GM13977 (cell line): ENCODE measurements around the gene CMTM2.

ENCODE experiments used
- DNase-seq: peaks from one replicate; pipeline ENCODE4 v3.0.0; 2012; ENCODE audit warnings: low spot score
- in situ Hi-C: fragments of 300-500 bp; cut with MboI; formaldehyde crosslinking; loops from one replicate; pipeline ENCODE4 v1.12.0; 2022; ENCODE audit warnings: low sequenced_read_pairs, low pct_unique_long_range_greater_than_20kb, mixed read lengths, inconsistent platforms; ENCODE audit not compliant: unreplicated experiment
- TF ChIP-seq, protein P1 (sequence below): IDR thresholded peaks from 2 replicates; pipeline ENCODE4 v1.5.1; 2012; ENCODE audit warnings: mild to moderate bottlenecking, control low read depth; ENCODE audit not compliant: insufficient read depth; ENCODE audit errors: extremely low read depth, missing control alignments

The CMTM2 gene

DNA sequence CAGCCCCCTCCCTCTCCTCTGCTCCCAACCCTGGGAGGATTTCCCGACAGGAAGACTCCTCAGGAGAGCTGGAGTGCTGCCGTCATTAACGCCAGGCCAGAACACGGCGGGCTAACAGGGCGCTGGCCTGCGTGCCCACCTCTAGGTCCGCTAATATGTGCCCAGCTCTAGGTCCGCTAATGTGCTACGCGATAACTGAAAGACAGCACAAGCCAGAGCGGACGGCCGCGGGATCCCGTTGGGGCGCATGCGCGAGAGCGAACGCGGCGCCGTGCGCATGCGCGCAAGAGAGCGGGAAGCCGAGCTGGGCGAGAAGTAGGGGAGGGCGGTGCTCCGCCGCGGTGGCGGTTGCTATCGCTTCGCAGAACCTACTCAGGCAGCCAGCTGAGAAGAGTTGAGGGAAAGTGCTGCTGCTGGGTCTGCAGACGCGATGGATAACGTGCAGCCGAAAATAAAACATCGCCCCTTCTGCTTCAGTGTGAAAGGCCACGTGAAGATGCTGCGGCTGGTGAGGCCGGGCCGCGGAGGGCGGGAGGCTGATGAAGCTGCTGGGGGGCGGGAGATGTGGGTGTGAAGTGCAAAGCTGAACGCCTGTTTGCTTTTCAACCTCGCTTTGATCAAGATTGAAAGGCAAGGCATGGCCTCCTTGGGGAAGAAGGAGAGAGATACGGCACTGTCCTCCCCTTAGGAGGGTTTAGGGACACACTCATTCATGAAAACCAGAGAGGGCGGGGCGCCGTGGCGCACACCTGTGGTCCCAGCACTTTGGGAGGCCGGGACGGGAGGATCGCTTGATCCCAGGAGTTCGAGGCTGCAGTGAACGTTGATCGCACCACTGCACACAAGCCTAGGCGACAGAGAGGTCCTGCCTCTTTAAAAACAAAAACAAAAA lies 26.7 kb upstream of the CMTM2 start, which contains the start of gene CKLF:
Gene CKLF (plus strand): TSS at position 291 of the 892 bp plus-strand sequence. CDS start 140 bp downstream, at position 431.
- TF ChIP-seq, protein P1, sequence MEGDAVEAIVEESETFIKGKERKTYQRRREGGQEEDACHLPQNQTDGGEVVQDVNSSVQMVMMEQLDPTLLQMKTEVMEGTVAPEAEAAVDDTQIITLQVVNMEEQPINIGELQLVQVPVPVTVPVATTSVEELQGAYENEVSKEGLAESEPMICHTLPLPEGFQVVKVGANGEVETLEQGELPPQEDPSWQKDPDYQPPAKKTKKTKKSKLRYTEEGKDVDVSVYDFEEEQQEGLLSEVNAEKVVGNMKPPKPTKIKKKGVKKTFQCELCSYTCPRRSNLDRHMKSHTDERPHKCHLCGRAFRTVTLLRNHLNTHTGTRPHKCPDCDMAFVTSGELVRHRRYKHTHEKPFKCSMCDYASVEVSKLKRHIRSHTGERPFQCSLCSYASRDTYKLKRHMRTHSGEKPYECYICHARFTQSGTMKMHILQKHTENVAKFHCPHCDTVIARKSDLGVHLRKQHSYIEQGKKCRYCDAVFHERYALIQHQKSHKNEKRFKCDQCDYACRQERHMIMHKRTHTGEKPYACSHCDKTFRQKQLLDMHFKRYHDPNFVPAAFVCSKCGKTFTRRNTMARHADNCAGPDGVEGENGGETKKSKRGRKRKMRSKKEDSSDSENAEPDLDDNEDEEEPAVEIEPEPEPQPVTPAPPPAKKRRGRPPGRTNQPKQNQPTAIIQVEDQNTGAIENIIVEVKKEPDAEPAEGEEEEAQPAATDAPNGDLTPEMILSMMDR, result no peak
- peak; percentile 95 for DNase-seq
- in situ Hi-C loops, result no loop called here

DNA sequence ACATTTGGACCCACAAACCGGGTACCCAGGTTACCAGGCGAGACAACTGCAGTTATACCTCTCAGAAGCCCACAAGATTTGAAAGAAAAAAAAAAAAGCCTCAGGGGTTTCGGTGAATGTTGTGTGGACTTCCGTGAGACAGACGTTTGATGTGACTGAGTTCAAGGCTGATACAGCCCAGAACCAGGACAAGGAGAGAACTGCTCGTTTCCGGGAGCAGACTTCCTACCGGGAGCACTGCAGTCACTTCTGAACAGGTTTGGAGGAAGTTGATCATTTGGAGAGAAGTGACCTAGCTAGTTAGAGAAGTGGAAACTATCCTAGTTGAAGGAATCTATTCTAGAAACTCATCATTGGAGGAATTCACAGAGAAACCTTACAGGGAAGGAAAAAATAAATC lies 26.0 kb upstream of the CMTM2 start:
- TF ChIP-seq, protein P1, result no peak
- in situ Hi-C loops, result no loop called here
- DNase-seq, result no peak

DNA sequence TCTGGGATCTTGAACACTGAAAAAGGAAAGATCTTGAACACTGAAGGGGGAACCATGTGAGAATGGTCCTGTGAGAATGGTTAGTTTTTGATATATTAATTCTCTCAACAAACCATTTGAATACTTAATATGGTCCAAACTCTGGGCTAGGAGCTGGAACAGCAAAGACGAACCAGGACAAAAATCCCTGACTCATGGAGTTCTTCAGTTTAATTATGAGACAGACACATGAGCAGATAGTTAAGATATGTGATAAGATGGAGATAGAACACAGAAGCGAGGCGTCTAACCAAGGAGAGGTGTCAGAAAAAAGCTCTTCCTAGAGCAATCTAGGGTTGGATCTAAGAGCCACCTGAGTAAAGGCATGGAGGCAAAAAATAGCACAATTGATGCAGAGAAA lies 25.2 kb upstream of the CMTM2 start:
- in situ Hi-C loops, result no loop called here
- DNase-seq, result no peak
- TF ChIP-seq, protein P1, result no peak

DNA sequence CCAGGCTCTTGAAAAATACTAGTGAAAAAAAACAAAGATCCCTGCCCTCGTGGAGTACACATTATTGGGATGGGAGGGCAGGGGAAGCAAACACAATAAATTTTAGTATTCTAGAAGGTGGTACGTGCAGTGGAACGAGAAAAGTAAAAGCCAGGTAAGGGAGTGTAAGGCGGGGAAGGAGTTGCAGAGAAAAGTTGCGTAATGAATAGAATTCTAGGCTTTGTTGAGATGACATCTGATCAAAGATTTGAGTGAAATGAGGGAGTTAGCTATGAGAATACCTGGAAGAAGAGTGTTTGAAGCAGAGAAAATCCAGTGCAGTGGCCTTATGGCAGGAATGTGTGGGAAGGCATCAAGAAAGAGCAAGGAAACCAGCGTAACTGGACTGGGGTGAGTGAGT lies 24.8 kb upstream of the CMTM2 start:
- no peak for DNase-seq
- TF ChIP-seq, protein P1, result no peak
- in situ Hi-C loops, result no loop called here

DNA sequence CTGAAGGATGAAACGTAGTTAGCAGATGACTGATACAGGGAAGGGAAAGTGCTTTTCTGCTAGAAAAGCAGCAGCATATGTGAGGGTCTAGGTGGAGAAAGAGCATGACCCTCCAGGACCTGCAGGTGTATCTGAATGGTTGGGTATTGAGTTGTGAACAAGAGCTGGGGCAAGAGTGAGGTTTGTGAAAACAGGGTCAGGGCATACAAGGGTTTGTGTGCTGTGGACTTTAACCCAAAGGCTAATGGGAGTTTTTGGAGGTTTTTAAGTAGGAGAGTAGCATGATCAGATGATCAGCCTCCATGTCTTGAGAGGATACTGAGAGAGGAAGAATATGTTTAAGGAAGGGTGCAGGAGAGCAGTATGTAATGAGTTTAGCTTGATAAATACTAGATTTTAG lies 19.2 kb upstream of the CMTM2 start:
- in situ Hi-C loops, result no loop called here
- TF ChIP-seq, protein P1, result no peak
- no peak for DNase-seq

DNA sequence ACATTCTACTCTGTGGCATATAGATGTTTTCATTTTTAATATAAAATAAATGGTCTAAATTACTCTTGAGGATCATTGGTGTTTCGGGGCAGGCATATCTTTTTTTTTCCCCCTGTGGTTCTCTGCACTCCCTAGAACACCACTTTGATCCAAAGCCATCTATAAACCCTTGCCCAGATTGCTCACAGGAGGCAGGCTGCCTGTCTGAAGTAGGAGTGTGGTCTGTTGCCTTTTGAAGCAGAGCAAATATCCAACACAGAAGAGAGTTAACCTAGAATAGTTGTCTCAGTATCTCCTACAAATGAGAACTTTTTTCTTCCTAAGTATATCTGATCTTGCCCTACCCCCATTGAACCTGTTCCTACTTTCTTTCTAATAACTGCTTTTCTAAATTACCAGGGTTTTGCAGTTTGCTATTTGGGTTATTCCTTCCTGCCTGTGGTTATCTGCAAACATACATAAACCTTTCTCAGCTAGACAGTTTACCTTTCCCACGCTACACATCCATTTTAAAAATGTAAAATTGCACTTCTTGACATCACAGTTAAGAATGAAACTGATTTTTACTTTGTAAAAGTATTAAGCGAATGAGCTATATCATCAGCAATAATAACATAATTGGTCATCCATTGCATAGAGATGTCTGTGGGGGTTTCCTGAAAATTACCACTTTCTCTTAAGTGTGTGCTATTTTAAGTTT lies 17.7 kb upstream of the CMTM2 start:
- TF ChIP-seq, protein P1, result no peak
- no peak for DNase-seq
- in situ Hi-C loops, result no loop called here
